ENCODE data around the gene ELAVL3. TPM values are rescaled to one million over a fixed set of nuclear protein-coding genes. Genes with fewer than 3 reads are reported as not detected.
"Not testable (repeated sequence)": the region's sequence is repeated elsewhere in the genome, so short reads cannot be mapped to it uniquely, and the experiment has no call there.

The ELAVL3 gene
- total RNA-seq, 1 experiment from 2014 or later = not detected

GRCh38 chr19:11435057-11435832, 45.6 kb downstream of the ELAVL3 start, which contains the start of the genes ODAD3 and PRKCSH:
TSS of gene ODAD3 (minus strand) at chr19:11435121. CDS start at chr19:11435016, 105 bp downstream.
TSS of gene PRKCSH (plus strand) at chr19:11435635. CDS start at chr19:11436118, 483 bp downstream.
- no peaks in the 10 kb centered on the region for H3K27me3 Mint-ChIP-seq (ENCODE audit: insufficient read depth, unreplicated experiment)
- H3K9me3 Mint-ChIP-seq (ENCODE audit: unreplicated experiment) = no peaks in the 10 kb centered on the region

GRCh38 chr19:11434703-11435056, 46.2 kb downstream of the ELAVL3 start:
- no peaks in the 10 kb centered on the region for H3K27me3 Mint-ChIP-seq (ENCODE audit: insufficient read depth, unreplicated experiment)
- TF ChIP-seq CTCF (IDR thresholded peaks at IDR 0.05; ENCODE audit: unreplicated experiment) = no peak
- DNase-seq (ENCODE audit: unreplicated experiment) = no peak
- H3K9me3 Mint-ChIP-seq (ENCODE audit: unreplicated experiment) = no peaks in the 10 kb centered on the region
- CTCF ChIA-PET = interaction anchor here (0.5 to 1.5 kb wide), 5 partner anchors 8 to 153 kb away, joined by 3 to 8 read pairs (median 4); no protein-coding TSS in a partner anchor
- no TSS peak for BruUV-seq (replicated peaks)
- no peaks in the 10 kb centered on the region for H3K4me1 Mint-ChIP-seq (ENCODE audit: insufficient read depth, unreplicated experiment)
- H3K27ac Mint-ChIP-seq (ENCODE audit: low read depth, unreplicated experiment) = peak overlapping the region; percentile 96
- H3K36me3 Mint-ChIP-seq (ENCODE audit: insufficient read depth, unreplicated experiment) = peaks cover 30% of the 10 kb centered on the region
- intact Hi-C loops (cut with micrococcal nuclease) = loop anchor here (2.0 kb wide), 1 partner anchor 54 kb away; no protein-coding TSS in a partner anchor
- POLR2A ChIA-PET = interaction anchor here (0.6 to 1.7 kb wide), 15 partner anchors 11 to 640 kb away, joined by 3 to 12 read pairs (median 3); partner anchors contain the start of genes CCDC159, ELOF1, LDLR and SWSAP1
- peak overlapping the region; percentile 100 for H3K4me3 Mint-ChIP-seq (ENCODE audit: unreplicated experiment)

More at GRCh38 chr19:11435057-11435832, 45.6 kb downstream of the ELAVL3 start, which contains the start of the genes ODAD3 and PRKCSH:
- H3K4me1 Mint-ChIP-seq (ENCODE audit: insufficient read depth, unreplicated experiment) = no peaks in the 10 kb centered on the region
- intact Hi-C loops (cut with micrococcal nuclease) = loop anchor here (2.0 kb wide), 1 partner anchor 54 kb away; no protein-coding TSS in a partner anchor
- peaks cover 36% of the 10 kb centered on the region for H3K36me3 Mint-ChIP-seq (ENCODE audit: insufficient read depth, unreplicated experiment)
- H3K4me3 Mint-ChIP-seq (ENCODE audit: unreplicated experiment) = peak within 1 kb of the TSS; percentile 100
- DNase-seq (ENCODE audit: unreplicated experiment) = peak; percentile 100
- peak; percentile 87 for TF ChIP-seq CTCF (IDR thresholded peaks at IDR 0.05; ENCODE audit: unreplicated experiment)
- ChIA-PET POLR2A (interaction anchor here (0.6 to 1.7 kb wide), 20 partner anchors 11 to 1215 kb away, joined by 3 to 12 read pairs (median 3); partner anchors contain the start of genes CCDC159, ECSIT, ELOF1 and LDLR), CTCF (interaction anchor here (0.5 to 1.5 kb wide), 11 partner anchors 9 to 503 kb away, joined by 3 to 8 read pairs (median 3); partner anchors contain the start of gene SWSAP1)
- BruUV-seq (replicated peaks) = no TSS peak
- peak within 1 kb of the TSS; percentile 96 for H3K27ac Mint-ChIP-seq (ENCODE audit: low read depth, unreplicated experiment)

GRCh38 chr19:11433526-11433925, 47.3 kb downstream of the ELAVL3 start:
- H3K36me3 Mint-ChIP-seq (ENCODE audit: insufficient read depth, unreplicated experiment) = peaks cover 23% of the 10 kb centered on the region
- H3K4me1 Mint-ChIP-seq (ENCODE audit: insufficient read depth, unreplicated experiment); H3K27ac Mint-ChIP-seq (ENCODE audit: low read depth, unreplicated experiment); CTCF ChIA-PET; BruUV-seq (replicated peaks); H3K4me3 Mint-ChIP-seq (ENCODE audit: unreplicated experiment); POLR2A ChIA-PET; H3K27me3 Mint-ChIP-seq (ENCODE audit: insufficient read depth, unreplicated experiment); DNase-seq (ENCODE audit: unreplicated experiment); intact Hi-C loops (cut with micrococcal nuclease); H3K9me3 Mint-ChIP-seq (ENCODE audit: unreplicated experiment): not testable (repeated sequence)

GRCh38 chr19:11426656-11427055, 54.2 kb downstream of the ELAVL3 start:
- no TSS peak for BruUV-seq (replicated peaks)
- intact Hi-C loops (cut with micrococcal nuclease) = no loop called here
- DNase-seq (ENCODE audit: unreplicated experiment) = no peak
- H3K9me3 Mint-ChIP-seq (ENCODE audit: unreplicated experiment) = no peaks in the 10 kb centered on the region
- H3K4me3 Mint-ChIP-seq (ENCODE audit: unreplicated experiment) = no peak overlapping the region
- POLR2A ChIA-PET = no interaction called here
- no peak overlapping the region for H3K27ac Mint-ChIP-seq (ENCODE audit: low read depth, unreplicated experiment)
- peaks cover 11% of the 10 kb centered on the region for H3K27me3 Mint-ChIP-seq (ENCODE audit: insufficient read depth, unreplicated experiment)
- no peaks in the 10 kb centered on the region for H3K4me1 Mint-ChIP-seq (ENCODE audit: insufficient read depth, unreplicated experiment)
- TF ChIP-seq CTCF (IDR thresholded peaks at IDR 0.05; ENCODE audit: unreplicated experiment) = no peak
- CTCF ChIA-PET = interaction anchor here (0.7 to 1.0 kb wide), 2 partner anchors 9 to 608 kb away, joined by 3 to 4 read pairs; partner anchors contain the start of genes ODAD3 and PRKCSH
- H3K36me3 Mint-ChIP-seq (ENCODE audit: insufficient read depth, unreplicated experiment) = no peaks in the 10 kb centered on the region

All from MCF 10A (cell line).